SK-N-SH (cell line): ENCODE results near the gene ACVRL1.

Source experiments
- EZH2phosphoT487 ChIP-seq: fragments of 200-600 bp; sonication (generic); IDR thresholded peaks from 2 replicates; pipeline ENCODE4 v1.6.1; 2017; ENCODE audit warnings: low read depth, mixed run types, mild to moderate bottlenecking, antibody characterized with exemption, moderate library complexity, borderline replicate concordance
- JUND ChIP-seq: IDR thresholded peaks from 2 replicates; pipeline ENCODE4 v1.4.0; 2012
- POLR2AphosphoS5 ChIP-seq: IDR thresholded peaks from 2 replicates; pipeline ENCODE4 v1.6.1; 2012; ENCODE audit warnings: low read depth, low read length
- RCOR1 ChIP-seq: fragments of 150-350 bp; IDR thresholded peaks from 2 replicates; pipeline ENCODE4 v1.6.1; 2017; ENCODE audit warnings: antibody characterized with exemption, low read length
- SIN3A ChIP-seq: IDR thresholded peaks from 2 replicates; pipeline ENCODE4 v1.6.1; 2012; ENCODE audit warnings: low read depth, mild to moderate bottlenecking, low read length, moderate library complexity, borderline replicate concordance
- TCF12 ChIP-seq: IDR thresholded peaks from 2 replicates; pipeline ENCODE4 v1.4.0; 2012
- YY1 ChIP-seq: IDR thresholded peaks from 2 replicates; pipeline ENCODE4 v1.4.0; 2012; ENCODE audit warnings: low read depth, mild to moderate bottlenecking
- TF ChIP-seq, protein P1 (sequence below): fragments of 200-600 bp; sonication (generic); IDR thresholded peaks from 2 replicates; pipeline ENCODE4 v1.6.1; 2017; ENCODE audit warnings: antibody characterized with exemption, mild to moderate bottlenecking, moderate library complexity
- TF ChIP-seq, protein P2 (sequence below): IDR thresholded peaks from 2 replicates; pipeline ENCODE4 v1.4.0; 2012; ENCODE audit warnings: low read depth
- TF ChIP-seq, protein P3 (sequence below): fragments of 150-350 bp; IDR thresholded peaks from 2 replicates; pipeline ENCODE4 v1.6.1; 2017; ENCODE audit warnings: antibody characterized with exemption, low read length, low read depth, borderline replicate concordance
- TF ChIP-seq, protein P4 (sequence below): IDR thresholded peaks from 2 replicates; pipeline ENCODE4 v1.6.1; 2012; ENCODE audit warnings: mild to moderate bottlenecking, low read depth, low read length, moderate library complexity
- TF ChIP-seq, protein P5 (sequence below): IDR thresholded peaks from 2 replicates; pipeline ENCODE4 v1.4.0; 2012; ENCODE audit warnings: low read depth, borderline replicate concordance

GRCh38 chr12:51932218-51933076, 25.1 kb downstream of the ACVRL1 start:
- no peak for TF ChIP-seq SIN3A
- no peak for TF ChIP-seq TCF12
- no peak for TF ChIP-seq EZH2phosphoT487
- TF ChIP-seq YY1: no peak
- TF ChIP-seq, protein P1, sequence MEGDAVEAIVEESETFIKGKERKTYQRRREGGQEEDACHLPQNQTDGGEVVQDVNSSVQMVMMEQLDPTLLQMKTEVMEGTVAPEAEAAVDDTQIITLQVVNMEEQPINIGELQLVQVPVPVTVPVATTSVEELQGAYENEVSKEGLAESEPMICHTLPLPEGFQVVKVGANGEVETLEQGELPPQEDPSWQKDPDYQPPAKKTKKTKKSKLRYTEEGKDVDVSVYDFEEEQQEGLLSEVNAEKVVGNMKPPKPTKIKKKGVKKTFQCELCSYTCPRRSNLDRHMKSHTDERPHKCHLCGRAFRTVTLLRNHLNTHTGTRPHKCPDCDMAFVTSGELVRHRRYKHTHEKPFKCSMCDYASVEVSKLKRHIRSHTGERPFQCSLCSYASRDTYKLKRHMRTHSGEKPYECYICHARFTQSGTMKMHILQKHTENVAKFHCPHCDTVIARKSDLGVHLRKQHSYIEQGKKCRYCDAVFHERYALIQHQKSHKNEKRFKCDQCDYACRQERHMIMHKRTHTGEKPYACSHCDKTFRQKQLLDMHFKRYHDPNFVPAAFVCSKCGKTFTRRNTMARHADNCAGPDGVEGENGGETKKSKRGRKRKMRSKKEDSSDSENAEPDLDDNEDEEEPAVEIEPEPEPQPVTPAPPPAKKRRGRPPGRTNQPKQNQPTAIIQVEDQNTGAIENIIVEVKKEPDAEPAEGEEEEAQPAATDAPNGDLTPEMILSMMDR: no peak
- TF ChIP-seq RCOR1: 0 out of 2 replicates have a peak, but pooled peaks have one; percentile 18
- TF ChIP-seq, protein P2, sequence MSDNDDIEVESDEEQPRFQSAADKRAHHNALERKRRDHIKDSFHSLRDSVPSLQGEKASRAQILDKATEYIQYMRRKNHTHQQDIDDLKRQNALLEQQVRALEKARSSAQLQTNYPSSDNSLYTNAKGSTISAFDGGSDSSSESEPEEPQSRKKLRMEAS: no peak
- no peak for TF ChIP-seq POLR2AphosphoS5
- TF ChIP-seq, protein P3, sequence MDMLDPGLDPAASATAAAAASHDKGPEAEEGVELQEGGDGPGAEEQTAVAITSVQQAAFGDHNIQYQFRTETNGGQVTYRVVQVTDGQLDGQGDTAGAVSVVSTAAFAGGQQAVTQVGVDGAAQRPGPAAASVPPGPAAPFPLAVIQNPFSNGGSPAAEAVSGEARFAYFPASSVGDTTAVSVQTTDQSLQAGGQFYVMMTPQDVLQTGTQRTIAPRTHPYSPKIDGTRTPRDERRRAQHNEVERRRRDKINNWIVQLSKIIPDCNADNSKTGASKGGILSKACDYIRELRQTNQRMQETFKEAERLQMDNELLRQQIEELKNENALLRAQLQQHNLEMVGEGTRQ: no peak
- no peak for TF ChIP-seq JUND
- TF ChIP-seq, protein P4, sequence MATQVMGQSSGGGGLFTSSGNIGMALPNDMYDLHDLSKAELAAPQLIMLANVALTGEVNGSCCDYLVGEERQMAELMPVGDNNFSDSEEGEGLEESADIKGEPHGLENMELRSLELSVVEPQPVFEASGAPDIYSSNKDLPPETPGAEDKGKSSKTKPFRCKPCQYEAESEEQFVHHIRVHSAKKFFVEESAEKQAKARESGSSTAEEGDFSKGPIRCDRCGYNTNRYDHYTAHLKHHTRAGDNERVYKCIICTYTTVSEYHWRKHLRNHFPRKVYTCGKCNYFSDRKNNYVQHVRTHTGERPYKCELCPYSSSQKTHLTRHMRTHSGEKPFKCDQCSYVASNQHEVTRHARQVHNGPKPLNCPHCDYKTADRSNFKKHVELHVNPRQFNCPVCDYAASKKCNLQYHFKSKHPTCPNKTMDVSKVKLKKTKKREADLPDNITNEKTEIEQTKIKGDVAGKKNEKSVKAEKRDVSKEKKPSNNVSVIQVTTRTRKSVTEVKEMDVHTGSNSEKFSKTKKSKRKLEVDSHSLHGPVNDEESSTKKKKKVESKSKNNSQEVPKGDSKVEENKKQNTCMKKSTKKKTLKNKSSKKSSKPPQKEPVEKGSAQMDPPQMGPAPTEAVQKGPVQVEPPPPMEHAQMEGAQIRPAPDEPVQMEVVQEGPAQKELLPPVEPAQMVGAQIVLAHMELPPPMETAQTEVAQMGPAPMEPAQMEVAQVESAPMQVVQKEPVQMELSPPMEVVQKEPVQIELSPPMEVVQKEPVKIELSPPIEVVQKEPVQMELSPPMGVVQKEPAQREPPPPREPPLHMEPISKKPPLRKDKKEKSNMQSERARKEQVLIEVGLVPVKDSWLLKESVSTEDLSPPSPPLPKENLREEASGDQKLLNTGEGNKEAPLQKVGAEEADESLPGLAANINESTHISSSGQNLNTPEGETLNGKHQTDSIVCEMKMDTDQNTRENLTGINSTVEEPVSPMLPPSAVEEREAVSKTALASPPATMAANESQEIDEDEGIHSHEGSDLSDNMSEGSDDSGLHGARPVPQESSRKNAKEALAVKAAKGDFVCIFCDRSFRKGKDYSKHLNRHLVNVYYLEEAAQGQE: no peak
- TF ChIP-seq, protein P5, sequence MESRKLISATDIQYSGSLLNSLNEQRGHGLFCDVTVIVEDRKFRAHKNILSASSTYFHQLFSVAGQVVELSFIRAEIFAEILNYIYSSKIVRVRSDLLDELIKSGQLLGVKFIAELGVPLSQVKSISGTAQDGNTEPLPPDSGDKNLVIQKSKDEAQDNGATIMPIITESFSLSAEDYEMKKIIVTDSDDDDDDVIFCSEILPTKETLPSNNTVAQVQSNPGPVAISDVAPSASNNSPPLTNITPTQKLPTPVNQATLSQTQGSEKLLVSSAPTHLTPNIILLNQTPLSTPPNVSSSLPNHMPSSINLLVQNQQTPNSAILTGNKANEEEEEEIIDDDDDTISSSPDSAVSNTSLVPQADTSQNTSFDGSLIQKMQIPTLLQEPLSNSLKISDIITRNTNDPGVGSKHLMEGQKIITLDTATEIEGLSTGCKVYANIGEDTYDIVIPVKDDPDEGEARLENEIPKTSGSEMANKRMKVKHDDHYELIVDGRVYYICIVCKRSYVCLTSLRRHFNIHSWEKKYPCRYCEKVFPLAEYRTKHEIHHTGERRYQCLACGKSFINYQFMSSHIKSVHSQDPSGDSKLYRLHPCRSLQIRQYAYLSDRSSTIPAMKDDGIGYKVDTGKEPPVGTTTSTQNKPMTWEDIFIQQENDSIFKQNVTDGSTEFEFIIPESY: no peak
